Ishikawa (cell line): ENCODE measurements around the gene CDC14C.

Experiments
- CEBPB ChIP-seq: IDR thresholded peaks from 2 replicates; pipeline ENCODE4 v1.6.1; 2012
- CREB1 ChIP-seq: IDR thresholded peaks from 2 replicates; pipeline ENCODE4 v1.6.1; 2012; ENCODE audit warnings: low read depth
- EGR1 ChIP-seq: IDR thresholded peaks from 2 replicates; pipeline ENCODE4 v1.6.1; 2012
- EP300 ChIP-seq: IDR thresholded peaks from 2 replicates; pipeline ENCODE4 v1.6.1; 2012; ENCODE audit warnings: borderline replicate concordance
- FOXM1 ChIP-seq: IDR thresholded peaks from 2 replicates; pipeline ENCODE4 v1.6.1; 2012; ENCODE audit warnings: low read depth, borderline replicate concordance
- NFIC ChIP-seq: IDR thresholded peaks from 2 replicates; pipeline ENCODE4 v1.6.1; 2012
- RAD21 ChIP-seq: IDR thresholded peaks from 2 replicates; pipeline ENCODE4 v1.6.1; 2012; ENCODE audit warnings: low read depth
- TAF1 ChIP-seq: IDR thresholded peaks from 2 replicates; pipeline ENCODE4 v1.6.1; 2012; ENCODE audit warnings: low read depth, mild to moderate bottlenecking
- TCF12 ChIP-seq: IDR thresholded peaks from 2 replicates; pipeline ENCODE4 v1.6.1; 2012; ENCODE audit warnings: low read depth
- TEAD4 ChIP-seq: IDR thresholded peaks from 2 replicates; pipeline ENCODE4 v1.6.1; 2012
- YY1 ChIP-seq: IDR thresholded peaks from 2 replicates; pipeline ENCODE4 v1.6.1; 2012; ENCODE audit warnings: low read depth
- ZBTB7A ChIP-seq: IDR thresholded peaks from 2 replicates; pipeline ENCODE4 v1.6.1; 2012; ENCODE audit warnings: low read depth
- TF ChIP-seq, protein P1 (sequence below): IDR thresholded peaks from 2 replicates; pipeline ENCODE4 v1.6.1; 2012
- TF ChIP-seq, protein P2 (sequence below): IDR thresholded peaks from 2 replicates; pipeline ENCODE4 v1.6.1; 2012; ENCODE audit warnings: low read depth, mild to moderate bottlenecking
- TF ChIP-seq, protein P3 (sequence below): IDR thresholded peaks from 2 replicates; pipeline ENCODE4 v1.6.1; 2012

The CDC14C gene

DNA sequence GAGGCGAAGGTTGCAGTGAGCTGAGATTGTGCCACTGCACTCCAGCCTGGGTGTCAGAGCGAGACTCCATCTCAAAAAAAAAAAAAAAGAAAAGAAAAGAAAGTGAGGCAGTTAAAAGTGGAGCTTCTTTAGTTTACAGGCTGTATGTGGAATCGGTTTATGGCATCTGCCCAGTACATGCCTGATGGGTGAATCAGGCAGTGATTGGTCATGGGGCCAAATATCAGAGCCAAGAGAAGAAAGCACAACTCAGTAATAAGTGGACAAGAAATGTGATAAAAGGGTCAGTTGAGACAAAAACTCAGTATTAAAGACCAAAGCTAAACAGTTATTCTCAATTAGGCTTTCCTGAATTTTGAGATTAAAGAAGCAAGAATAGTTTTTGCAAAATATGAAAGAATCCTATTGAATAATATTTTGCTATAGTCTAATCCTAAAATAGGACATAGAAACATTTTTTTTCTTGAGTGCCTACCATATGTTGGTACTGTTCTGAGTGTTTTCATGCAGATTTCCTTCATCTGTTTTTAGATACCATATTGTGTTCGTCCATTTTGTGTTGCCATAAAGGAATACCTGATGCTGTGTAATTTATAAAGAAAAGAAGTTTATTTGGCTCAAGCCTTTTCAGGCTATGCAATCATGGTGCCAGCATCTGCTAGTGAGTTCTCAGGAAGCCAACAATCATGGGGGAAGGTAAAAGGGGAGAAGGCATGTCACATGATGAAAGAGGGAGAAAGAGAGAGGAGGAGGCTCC is 14.4 kb downstream of the CDC14C start:
- TF ChIP-seq TCF12 = no peak
- no peak for TF ChIP-seq ZBTB7A
- TF ChIP-seq YY1 = no peak
- no peak for TF ChIP-seq CREB1
- TF ChIP-seq EP300 = no peak
- no peak for TF ChIP-seq FOXM1
- no peak for TF ChIP-seq TEAD4
- TF ChIP-seq NFIC = no peak
- TF ChIP-seq, protein P1, sequence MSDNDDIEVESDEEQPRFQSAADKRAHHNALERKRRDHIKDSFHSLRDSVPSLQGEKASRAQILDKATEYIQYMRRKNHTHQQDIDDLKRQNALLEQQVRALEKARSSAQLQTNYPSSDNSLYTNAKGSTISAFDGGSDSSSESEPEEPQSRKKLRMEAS = no peak
- TF ChIP-seq RAD21 = no peak
- no peak for TF ChIP-seq CEBPB
- no peak for TF ChIP-seq EGR1
- TF ChIP-seq, protein P2, sequence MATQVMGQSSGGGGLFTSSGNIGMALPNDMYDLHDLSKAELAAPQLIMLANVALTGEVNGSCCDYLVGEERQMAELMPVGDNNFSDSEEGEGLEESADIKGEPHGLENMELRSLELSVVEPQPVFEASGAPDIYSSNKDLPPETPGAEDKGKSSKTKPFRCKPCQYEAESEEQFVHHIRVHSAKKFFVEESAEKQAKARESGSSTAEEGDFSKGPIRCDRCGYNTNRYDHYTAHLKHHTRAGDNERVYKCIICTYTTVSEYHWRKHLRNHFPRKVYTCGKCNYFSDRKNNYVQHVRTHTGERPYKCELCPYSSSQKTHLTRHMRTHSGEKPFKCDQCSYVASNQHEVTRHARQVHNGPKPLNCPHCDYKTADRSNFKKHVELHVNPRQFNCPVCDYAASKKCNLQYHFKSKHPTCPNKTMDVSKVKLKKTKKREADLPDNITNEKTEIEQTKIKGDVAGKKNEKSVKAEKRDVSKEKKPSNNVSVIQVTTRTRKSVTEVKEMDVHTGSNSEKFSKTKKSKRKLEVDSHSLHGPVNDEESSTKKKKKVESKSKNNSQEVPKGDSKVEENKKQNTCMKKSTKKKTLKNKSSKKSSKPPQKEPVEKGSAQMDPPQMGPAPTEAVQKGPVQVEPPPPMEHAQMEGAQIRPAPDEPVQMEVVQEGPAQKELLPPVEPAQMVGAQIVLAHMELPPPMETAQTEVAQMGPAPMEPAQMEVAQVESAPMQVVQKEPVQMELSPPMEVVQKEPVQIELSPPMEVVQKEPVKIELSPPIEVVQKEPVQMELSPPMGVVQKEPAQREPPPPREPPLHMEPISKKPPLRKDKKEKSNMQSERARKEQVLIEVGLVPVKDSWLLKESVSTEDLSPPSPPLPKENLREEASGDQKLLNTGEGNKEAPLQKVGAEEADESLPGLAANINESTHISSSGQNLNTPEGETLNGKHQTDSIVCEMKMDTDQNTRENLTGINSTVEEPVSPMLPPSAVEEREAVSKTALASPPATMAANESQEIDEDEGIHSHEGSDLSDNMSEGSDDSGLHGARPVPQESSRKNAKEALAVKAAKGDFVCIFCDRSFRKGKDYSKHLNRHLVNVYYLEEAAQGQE = no peak
- TF ChIP-seq, protein P3, sequence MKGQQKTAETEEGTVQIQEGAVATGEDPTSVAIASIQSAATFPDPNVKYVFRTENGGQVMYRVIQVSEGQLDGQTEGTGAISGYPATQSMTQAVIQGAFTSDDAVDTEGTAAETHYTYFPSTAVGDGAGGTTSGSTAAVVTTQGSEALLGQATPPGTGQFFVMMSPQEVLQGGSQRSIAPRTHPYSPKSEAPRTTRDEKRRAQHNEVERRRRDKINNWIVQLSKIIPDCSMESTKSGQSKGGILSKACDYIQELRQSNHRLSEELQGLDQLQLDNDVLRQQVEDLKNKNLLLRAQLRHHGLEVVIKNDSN = no peak

DNA sequence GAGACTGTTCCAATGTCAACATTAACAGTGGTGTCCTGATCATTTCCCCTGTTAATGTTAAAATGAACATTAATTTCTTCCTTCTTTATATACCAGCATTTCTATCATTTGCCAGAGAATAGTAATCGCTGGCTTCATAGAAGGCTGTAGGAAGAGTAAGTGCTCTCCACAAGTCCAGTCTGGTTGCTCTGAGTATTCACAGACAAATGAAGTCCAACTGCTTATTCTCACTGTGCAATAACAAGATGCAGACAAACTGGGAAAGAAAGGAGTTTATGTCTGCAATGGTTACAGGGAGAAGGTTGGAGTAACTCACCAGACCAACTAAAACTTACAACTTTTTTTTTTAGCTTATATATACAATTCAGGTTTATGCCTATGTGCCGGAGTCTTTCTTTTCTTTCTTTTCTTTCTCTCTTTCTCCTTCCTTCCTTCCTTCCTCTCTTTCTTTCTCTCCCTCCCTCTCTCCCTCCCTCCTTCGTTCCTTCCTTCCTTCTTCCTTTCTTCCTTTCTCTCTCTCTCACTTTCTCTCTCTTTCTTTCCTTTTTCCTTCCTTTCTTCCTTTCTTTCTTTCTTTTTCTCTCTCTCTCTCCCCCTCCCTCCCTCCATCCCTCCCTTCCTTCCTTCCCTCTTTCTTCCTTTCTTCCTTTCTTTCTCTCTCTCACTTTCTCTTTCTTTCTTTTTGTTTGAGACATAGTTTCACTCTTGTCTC is 19.1 kb downstream of the CDC14C start:
- TF ChIP-seq, protein P1 = no peak
- no peak for TF ChIP-seq TAF1
- TF ChIP-seq CREB1 = no peak
- no peak for TF ChIP-seq TCF12
- TF ChIP-seq RAD21 = no peak
- no peak for TF ChIP-seq NFIC
- TF ChIP-seq, protein P2 = no peak
- TF ChIP-seq, protein P3 = no peak
- no peak for TF ChIP-seq EP300
- TF ChIP-seq EGR1 = no peak

DNA sequence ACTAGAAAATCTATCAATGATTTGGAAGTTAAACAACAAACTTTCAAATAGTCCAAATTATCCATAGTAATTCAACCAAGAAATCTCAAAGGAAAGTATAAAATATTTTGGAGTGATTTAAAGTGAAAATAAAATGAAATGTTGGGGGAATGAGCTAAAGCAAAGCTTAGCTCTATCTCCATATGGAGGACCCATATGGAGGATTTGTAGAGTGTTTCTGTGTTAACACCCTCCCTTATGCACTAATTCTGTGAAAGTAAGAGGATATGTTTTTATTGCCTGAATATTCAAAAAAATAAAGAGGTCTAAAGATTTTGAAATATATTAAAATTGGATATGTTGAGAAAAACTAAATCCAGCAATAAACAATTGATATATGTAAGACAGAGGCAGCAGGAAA is 31.6 kb downstream of the CDC14C start:
- TF ChIP-seq FOXM1 = no peak

DNA sequence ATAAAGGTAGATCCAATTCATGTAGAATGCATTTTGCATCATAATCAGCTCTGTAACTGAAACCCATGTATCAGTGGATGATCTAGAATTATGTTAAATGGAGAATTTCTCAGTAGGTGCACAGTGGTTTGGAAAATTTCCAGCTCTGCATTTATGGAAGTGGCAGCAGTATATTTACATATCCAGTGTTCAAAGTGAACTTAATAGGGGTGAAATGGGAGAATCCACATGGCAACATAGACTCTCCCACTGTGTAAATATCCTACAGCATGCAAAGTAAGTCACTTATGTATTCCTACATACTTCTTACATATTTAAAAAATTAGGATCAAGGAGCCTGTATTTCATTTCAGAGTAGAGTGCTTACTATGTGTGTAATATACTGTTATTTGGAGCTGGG is 35.3 kb downstream of the CDC14C start:
- TF ChIP-seq, protein P3 = no peak
- TF ChIP-seq, protein P1 = no peak

DNA sequence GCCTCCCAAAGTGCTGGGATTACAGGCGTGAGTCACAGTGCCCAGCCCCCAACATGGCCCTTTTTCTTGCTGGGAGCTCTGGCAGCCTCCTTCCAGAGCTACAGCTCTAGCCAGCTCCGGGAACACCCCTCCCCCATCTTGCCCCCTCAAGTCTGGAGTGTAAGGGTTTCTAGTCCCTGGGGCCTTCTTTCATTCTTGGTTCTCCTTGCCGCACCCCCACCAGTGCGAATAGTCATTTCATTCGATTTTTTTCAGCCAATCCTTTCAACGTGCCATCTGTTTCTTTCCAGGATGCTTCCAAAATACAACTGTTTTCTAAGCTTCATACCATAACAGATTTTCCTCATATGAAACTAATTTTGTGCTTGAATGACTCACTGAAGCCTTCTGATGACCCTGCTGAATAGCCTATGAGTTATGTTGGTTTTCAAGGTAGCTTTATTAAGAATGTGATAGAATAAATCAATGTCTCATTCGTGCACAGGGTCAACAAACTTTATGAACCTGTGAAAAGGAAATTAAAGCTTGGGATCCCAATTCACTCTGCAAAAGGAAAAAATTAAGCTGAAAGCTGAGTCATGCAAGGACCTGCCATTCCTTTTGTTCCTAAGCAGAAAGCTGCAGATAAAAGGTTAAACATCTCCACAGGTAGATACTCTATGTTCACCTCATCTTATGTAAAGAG is 38.6 kb downstream of the CDC14C start:
- TF ChIP-seq EGR1 (no peak), NFIC (no peak), TAF1 (no peak), ZBTB7A (no peak), EP300 (no peak), CEBPB (no peak), CREB1 (no peak), RAD21 (no peak), FOXM1 (no peak), YY1 (no peak), TCF12 (no peak), TEAD4 (no peak)
- TF ChIP-seq, protein P3 = no peak
- TF ChIP-seq, protein P1 = no peak
- TF ChIP-seq, protein P2 = no peak
